Calu3 (cell line): ENCODE results near the gene SLC25A5. TPM values are rescaled to one million over a fixed set of nuclear protein-coding genes. Genes with fewer than 3 reads are reported as not detected.

Source experiments
- BruUV-seq: library from RNA; stranded (reverse); fragments of 400-500 nt; replicated peaks from 2 replicates; lab custom pipeline; 2021; lab: Mats Ljungman, UMichigan
- CTCF ChIA-PET: fragments of 300-600 bp; sonication (Branson Sonifier 250); formaldehyde crosslinking; loops from one replicate; lab custom pipeline; 2022; ENCODE audit warnings: antibody characterized with exemption; lab: Charles Lee
- DNase-seq: peaks from one replicate; pipeline ENCODE4 v3.0.0; 2022
- H3K27ac Mint-ChIP-seq: one replicate; pipeline ENCODE4 v1.8.0; 2022; ENCODE audit warnings: mixed read lengths; ENCODE audit not compliant: unreplicated experiment
- H3K27me3 Mint-ChIP-seq: one replicate; pipeline ENCODE4 v1.8.0; 2022; ENCODE audit warnings: mixed read lengths; ENCODE audit not compliant: unreplicated experiment
- H3K36me3 Mint-ChIP-seq: one replicate; pipeline ENCODE4 v1.8.0; 2022; ENCODE audit warnings: mild to moderate bottlenecking, moderate library complexity, mixed read lengths; ENCODE audit not compliant: insufficient read depth, unreplicated experiment
- H3K4me1 Mint-ChIP-seq: one replicate; pipeline ENCODE4 v1.8.0; 2022; ENCODE audit warnings: mild to moderate bottlenecking, low read depth, mixed read lengths; ENCODE audit not compliant: unreplicated experiment
- H3K4me3 Mint-ChIP-seq: one replicate; pipeline ENCODE4 v1.8.0; 2022; ENCODE audit warnings: mild to moderate bottlenecking, low read depth, moderate library complexity, mixed read lengths; ENCODE audit not compliant: unreplicated experiment
- H3K9me3 Mint-ChIP-seq: one replicate; pipeline ENCODE4 v1.8.0; 2022; ENCODE audit warnings: low read depth, mixed read lengths; ENCODE audit not compliant: unreplicated experiment
- intact Hi-C: fragments of 100-400 bp; cut with micrococcal nuclease; formaldehyde crosslinking; loops from one replicate; pipeline ENCODE4 v1.10.0; 2022; ENCODE audit not compliant: unreplicated experiment
- total RNA-seq: library from RNA; stranded (reverse); gene quantifications from 2 replicates; pipeline ENCODE4 v1.2.3, GENCODE V29; 2022
- TF ChIP-seq, protein P1 (sequence below): fragments of 200-600 bp; IDR thresholded peaks from one replicate; pipeline ENCODE4 v1.8.0; 2022; ENCODE audit warnings: antibody characterized with exemption; ENCODE audit not compliant: unreplicated experiment

SLC25A5 gene
- total RNA-seq, 1 experiment from 2014 or later, result 416 TPM

DNA sequence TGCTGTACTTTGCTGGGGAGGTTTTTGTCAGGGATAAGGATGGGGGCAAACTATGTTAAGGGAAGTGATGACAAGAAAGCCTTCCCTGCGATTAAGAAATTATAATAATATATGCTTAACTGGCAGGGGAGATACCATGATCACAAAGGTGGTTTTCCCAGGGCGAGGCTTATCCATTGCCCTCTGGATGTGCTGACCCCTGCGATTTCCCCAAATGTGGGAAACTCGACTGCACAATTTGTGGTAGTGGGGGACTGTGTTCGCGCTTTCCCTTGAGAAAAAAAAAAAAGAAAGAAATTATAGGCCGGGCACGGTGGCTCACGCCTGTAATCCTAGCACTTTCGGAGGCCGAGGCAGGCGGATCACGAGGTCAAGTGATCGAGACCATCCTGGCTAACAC is 44.6 kb upstream of the SLC25A5 start:
- no peak overlapping the region for H3K27ac Mint-ChIP-seq
- no peaks in the 10 kb centered on the region for H3K9me3 Mint-ChIP-seq
- BruUV-seq, result no TSS peak
- H3K36me3 Mint-ChIP-seq, result no peaks in the 10 kb centered on the region
- H3K27me3 Mint-ChIP-seq, result no peaks in the 10 kb centered on the region
- peak; percentile 15 for DNase-seq
- H3K4me1 Mint-ChIP-seq, result peaks cover 15% of the 10 kb centered on the region
- intact Hi-C loops, result no loop called here
- no peak overlapping the region for H3K4me3 Mint-ChIP-seq
- TF ChIP-seq, protein P1, sequence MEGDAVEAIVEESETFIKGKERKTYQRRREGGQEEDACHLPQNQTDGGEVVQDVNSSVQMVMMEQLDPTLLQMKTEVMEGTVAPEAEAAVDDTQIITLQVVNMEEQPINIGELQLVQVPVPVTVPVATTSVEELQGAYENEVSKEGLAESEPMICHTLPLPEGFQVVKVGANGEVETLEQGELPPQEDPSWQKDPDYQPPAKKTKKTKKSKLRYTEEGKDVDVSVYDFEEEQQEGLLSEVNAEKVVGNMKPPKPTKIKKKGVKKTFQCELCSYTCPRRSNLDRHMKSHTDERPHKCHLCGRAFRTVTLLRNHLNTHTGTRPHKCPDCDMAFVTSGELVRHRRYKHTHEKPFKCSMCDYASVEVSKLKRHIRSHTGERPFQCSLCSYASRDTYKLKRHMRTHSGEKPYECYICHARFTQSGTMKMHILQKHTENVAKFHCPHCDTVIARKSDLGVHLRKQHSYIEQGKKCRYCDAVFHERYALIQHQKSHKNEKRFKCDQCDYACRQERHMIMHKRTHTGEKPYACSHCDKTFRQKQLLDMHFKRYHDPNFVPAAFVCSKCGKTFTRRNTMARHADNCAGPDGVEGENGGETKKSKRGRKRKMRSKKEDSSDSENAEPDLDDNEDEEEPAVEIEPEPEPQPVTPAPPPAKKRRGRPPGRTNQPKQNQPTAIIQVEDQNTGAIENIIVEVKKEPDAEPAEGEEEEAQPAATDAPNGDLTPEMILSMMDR, result no peak
- CTCF ChIA-PET, result no interaction called here

DNA sequence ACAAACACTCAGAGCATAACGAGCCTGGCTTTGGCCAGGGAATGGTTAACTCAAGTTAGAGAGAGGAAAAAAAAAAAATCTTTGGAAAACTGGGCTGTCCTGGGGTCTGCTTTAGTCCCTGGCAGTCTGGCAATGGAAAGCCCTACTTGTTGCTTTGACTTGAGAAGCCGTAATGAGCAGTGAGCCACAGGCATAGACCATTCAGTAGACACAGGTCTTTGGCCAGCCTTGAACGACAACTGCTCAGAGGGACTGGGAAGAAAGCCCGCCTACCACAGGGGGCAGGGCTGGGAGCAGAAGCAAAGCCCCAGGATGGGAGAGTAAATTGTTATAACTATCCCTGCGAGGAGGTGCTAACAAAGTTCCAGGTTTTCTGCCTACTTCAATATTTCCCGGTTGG is 43.2 kb upstream of the SLC25A5 start:
- CTCF ChIA-PET, result no interaction called here
- Mint-ChIP-seq H3K4me3 (no peak overlapping the region), H3K4me1 (peaks cover under 1% of the 10 kb centered on the region), H3K9me3 (no peaks in the 10 kb centered on the region), H3K36me3 (peaks cover 7% of the 10 kb centered on the region), H3K27ac (no peak overlapping the region), H3K27me3 (no peaks in the 10 kb centered on the region)
- TF ChIP-seq, protein P1, result no peak
- DNase-seq, result no peak
- BruUV-seq, result no TSS peak
- intact Hi-C loops, result no loop called here

DNA sequence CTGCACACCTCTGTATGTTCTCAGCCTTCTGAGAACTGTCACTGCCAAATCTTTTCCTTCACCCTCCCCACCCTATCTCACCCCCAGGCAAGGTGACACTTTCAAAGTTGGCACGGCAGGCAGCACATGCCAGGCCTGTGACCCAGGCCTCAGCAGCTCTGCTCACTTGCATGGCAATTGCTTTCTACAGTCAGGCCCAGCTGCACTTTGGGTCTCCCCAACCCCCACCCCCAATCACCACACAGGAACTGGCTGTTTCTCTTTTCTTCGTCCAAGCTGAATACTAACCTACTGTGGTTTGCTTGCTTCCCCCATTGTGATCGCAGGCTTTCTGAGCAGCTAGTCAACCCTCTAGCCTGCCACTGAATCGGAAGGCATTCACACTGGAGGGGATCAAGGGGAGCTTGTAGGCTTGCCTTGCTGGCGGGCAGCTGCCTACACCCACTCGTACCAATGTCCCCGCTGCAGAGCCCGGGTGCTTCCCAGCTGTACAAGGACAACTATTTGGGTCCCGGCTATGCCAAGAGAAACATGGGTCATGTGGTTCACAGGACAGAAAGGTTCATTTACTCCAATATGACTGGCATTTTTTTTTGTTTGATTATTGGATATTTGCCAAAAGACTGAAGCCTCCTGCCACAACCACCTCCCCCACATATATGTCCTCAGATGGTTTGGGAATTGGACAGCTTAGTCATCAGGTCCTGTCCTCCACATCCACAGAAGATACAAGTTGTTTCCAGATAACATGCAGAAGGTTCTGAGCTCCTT is 41.0 kb upstream of the SLC25A5 start:
- peaks cover 7% of the 10 kb centered on the region for H3K36me3 Mint-ChIP-seq
- H3K27ac Mint-ChIP-seq, result no peak overlapping the region
- no peaks in the 10 kb centered on the region for H3K27me3 Mint-ChIP-seq
- no peak overlapping the region for H3K4me3 Mint-ChIP-seq
- no TSS peak for BruUV-seq
- CTCF ChIA-PET, result interaction anchor here (0.6 to 1.3 kb wide), 2 partner anchors 10 to 298 kb away, joined by 3 to 7 read pairs; no protein-coding TSS in a partner anchor
- no peak for DNase-seq
- no peaks in the 10 kb centered on the region for H3K9me3 Mint-ChIP-seq
- TF ChIP-seq, protein P1, result no peak
- intact Hi-C loops, result no loop called here
- no peaks in the 10 kb centered on the region for H3K4me1 Mint-ChIP-seq

DNA sequence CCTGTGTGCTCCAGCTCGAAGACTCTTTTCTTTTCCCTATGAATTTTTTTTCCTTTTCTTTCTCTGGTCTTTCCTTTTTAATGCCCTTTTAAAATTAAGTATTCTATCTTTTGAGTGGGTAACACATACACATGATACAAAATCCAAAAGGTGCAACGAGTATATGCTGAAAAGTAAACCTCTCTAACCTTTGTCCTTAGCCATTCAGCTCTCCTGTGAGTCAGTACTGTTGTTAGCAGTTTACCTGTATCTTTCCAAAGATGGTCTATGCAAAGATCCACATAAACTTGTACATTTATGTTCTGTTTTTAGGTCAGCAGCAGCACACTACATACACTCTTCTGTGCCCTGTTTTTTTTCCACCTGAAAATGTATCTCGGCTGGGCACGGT is 40.5 kb upstream of the SLC25A5 start:
- DNase-seq, result no peak
- TF ChIP-seq, protein P1, result no peak
- H3K27me3 Mint-ChIP-seq, result no peaks in the 10 kb centered on the region
- no peak overlapping the region for H3K4me3 Mint-ChIP-seq
- H3K4me1 Mint-ChIP-seq, result no peaks in the 10 kb centered on the region
- intact Hi-C loops, result no loop called here
- no TSS peak for BruUV-seq
- H3K36me3 Mint-ChIP-seq, result peaks cover 7% of the 10 kb centered on the region
- no peak overlapping the region for H3K27ac Mint-ChIP-seq
- H3K9me3 Mint-ChIP-seq, result no peaks in the 10 kb centered on the region
- CTCF ChIA-PET, result no interaction called here
